Subcutaneous adipose tissue (tissue), 4 donors: ENCODE data around the gene PSME2. TPM values are rescaled to one million over a fixed set of nuclear protein-coding genes. Genes with fewer than 3 reads are reported as not detected.

Experiments used
- CTCF ChIP-seq: fragments of 450-650 bp; IDR thresholded peaks from one replicate; pipeline ENCODE4 v1.5.1; 2016; ENCODE audit warnings: low read depth, mild to moderate bottlenecking, control low read depth, antibody characterized with exemption, moderate library complexity
- total RNA-seq, 4 donors: library from RNA; depleted of rRNA; stranded (reverse); fragments of >200 nt; gene quantifications; one replicate each; pipeline ENCODE4 v1.1.0, GENCODE V29; 2016

PSME2 gene
- total RNA-seq, 4 donors from 2014 or later = 34.5 to 42.8 (median 39.5) TPM

DNA sequence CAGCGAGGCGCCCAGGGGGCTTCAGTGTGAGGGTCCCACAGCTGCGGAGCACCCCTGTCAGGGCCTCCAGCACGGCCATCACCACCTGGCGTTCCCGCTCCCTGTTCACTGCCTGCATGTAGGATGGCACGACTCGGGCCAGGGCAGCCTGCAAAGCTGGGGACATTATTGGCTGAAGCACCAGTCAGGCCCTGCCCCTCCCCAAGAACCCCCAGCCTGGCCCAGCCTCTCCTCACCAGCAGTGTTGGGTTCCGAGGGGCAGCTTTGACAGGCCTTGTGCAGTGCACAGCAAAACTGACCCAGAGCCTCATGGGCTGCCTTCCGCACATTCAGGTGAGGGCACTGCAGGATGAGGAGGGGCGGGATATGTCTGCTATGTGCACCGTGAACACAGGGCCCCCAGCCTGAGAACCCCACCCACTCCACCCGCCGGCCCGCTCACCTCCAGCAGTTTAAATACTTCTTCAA is 36.6 kb upstream of the PSME2 start:
- TF ChIP-seq CTCF = no peak

- TF ChIP-seq CTCF = no peak
These were observed 35.9 kb upstream of the PSME2 start for GRCh38 chr14:24182110-24182882.

DNA sequence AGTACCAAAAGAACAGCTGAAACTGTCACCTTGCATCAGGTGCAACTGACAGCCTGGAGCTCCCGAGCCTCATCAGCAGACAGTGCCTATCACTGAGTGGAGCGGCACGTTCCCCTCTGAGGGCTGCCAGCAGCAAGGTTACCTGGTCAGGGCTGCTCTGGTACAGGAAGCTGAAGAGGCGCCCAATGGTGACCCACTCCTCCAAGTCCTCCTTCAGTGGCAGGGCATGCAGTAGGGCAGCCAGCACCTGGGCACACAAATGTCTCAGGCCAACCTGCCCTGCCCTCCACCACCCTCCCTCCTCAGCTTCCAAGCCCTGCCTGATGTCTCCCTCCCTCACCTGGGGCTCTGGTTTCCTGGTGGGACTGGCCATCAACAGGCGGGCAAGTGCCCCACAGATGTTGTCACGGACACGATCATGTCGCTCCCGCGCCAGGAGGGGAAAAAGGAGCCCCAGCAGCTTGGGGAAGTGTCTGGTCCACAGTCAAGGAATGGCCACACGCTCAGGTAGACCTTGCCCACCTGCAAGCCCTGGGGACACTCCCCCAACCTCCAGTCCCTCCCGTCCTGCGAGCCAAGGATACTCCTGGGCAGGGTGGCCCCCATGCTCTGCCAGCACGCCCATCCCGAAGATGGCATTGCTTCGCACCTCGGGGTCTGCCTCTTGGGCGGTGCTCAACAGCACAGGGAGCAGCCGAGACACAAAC is 35.1 kb upstream of the PSME2 start:
- TF ChIP-seq CTCF = no peak

GRCh38 chr14:24179961-24180796 is 33.8 kb upstream of the PSME2 start:
- no peak for TF ChIP-seq CTCF

GRCh38 chr14:24179294-24179960 is 33.0 kb upstream of the PSME2 start:
- TF ChIP-seq CTCF = no peak

DNA sequence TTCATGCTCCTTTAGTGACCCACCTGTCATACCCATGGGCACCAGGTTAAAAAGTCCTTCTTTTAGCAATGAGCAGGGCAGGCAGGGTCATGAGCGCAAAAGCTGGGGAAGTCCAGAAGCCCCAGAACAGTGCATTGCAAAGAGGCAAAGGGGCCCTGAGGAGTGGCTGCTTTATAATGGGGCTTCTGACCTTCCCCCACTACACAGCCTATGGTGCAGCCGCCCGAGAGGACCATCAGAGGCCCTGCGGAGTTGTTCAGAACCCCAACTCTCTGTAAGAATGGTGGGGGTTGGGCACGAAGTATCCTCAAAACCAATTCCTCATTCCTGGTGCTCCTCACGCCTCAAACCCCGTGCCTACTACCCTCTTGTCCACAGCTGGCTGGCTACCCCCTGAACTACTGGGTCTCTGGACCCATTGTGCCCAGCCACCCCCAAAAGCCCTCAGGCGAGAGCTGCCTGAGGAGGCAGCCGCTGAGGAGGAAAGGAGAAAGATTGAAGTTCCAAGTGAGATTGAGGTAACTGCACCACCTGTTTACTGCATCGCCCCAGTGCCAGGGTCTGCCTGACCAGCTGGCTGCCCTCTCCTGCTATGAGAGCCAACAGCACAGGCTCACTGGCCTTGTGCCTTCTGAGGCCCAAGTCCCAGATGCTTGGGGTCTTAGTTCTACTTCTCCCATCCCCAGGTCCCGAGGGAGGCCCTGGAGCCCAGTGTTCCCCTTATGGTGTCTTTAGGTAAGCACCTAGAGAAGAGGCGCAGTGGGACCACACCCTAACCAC is 32.2 kb upstream of the PSME2 start:
- TF ChIP-seq CTCF = no peak
